IMR-90 (cell line): ENCODE results near the gene RAD51AP1. TPM values are rescaled to one million over a fixed set of nuclear protein-coding genes. Genes with fewer than 3 reads are reported as not detected.

Experiments used
- ATAC-seq: fragments of 200-7000 bp; cut with Tn5 transposase; 2 replicates; pipeline ENCODE4 v1.9.1; 2020; ENCODE audit warnings: low read depth, mild to moderate bottlenecking, moderate library complexity
- BruUV-seq: library from RNA; stranded (reverse); fragments of 400-500 nt; replicated peaks from 2 replicates; lab custom pipeline; 2021; lab: Mats Ljungman, UMichigan
- CTCF ChIA-PET: fragments of 300-600 bp; formaldehyde crosslinking; extraction: SDS; loops from one replicate; lab custom pipeline; 2021; ENCODE audit warnings: antibody characterized with exemption; lab: Yijun Ruan, JAX
- POLR2A ChIA-PET: fragments of 300-600 bp; sonication (Branson Sonifier 250); formaldehyde crosslinking; loops from one replicate; lab custom pipeline; 2022; ENCODE audit warnings: antibody characterized with exemption; ENCODE audit not compliant: unreplicated experiment; lab: Charles Lee
- DNase-seq: peaks from one replicate; pipeline ENCODE4 v3.0.0; 2013
- H2AFZ ChIP-seq: replicated peaks from 2 replicates; pipeline ENCODE3; 2013; ENCODE audit warnings: low read length, mild to moderate bottlenecking; ENCODE audit not compliant: poor library complexity
- H2AK5ac ChIP-seq: 2 replicates; pipeline ENCODE4 v1.6.1; 2013; ENCODE audit warnings: low read depth, low read length, inconsistent platforms
- H2AK9ac ChIP-seq: replicated peaks from 2 replicates; pipeline ENCODE3; 2013; ENCODE audit warnings: mild to moderate bottlenecking, low read depth, low read length, moderate library complexity; ENCODE audit not compliant: poor library complexity
- H2BK120ac ChIP-seq: 2 replicates; pipeline ENCODE4 v1.6.1; 2013; ENCODE audit warnings: low read depth, low read length, inconsistent platforms
- H2BK15ac ChIP-seq: 3 replicates; pipeline ENCODE4 v1.6.1; 2013; ENCODE audit warnings: low read depth, low read length, inconsistent platforms
- H2BK20ac ChIP-seq: 2 replicates; pipeline ENCODE4 v1.6.1; 2013; ENCODE audit warnings: low read depth, mild to moderate bottlenecking, inconsistent platforms, low read length, moderate library complexity
- H2BK5ac ChIP-seq: 2 replicates; pipeline ENCODE4 v1.6.1; 2013; ENCODE audit warnings: mild to moderate bottlenecking, low read depth, low read length, inconsistent platforms; ENCODE audit not compliant: poor library complexity, severe bottlenecking
- H3K14ac ChIP-seq: replicated peaks from 2 replicates; pipeline ENCODE4 v1.6.1; 2013; ENCODE audit warnings: low read depth, low read length, inconsistent platforms
- H3K18ac ChIP-seq: 2 replicates; pipeline ENCODE4 v1.6.1; 2013; ENCODE audit warnings: low read depth, low read length, control low read depth
- H3K23ac ChIP-seq: 2 replicates; pipeline ENCODE4 v1.6.1; 2013; ENCODE audit warnings: low read depth, low read length, inconsistent platforms
- H3K27ac ChIP-seq: 2 replicates; pipeline ENCODE4 v1.5.1; 2013; ENCODE audit warnings: mild to moderate bottlenecking, control low read depth, low read length; ENCODE audit not compliant: insufficient read depth
- H3K27me3 ChIP-seq: 2 replicates; pipeline ENCODE4 v1.6.1; 2013; ENCODE audit warnings: low read length; ENCODE audit not compliant: control insufficient read depth, insufficient read depth
- H3K36me3 ChIP-seq: 2 replicates; pipeline ENCODE4 v1.6.1; 2013; ENCODE audit warnings: low read length, mixed read lengths; ENCODE audit not compliant: control insufficient read depth, insufficient read depth
- H3K4ac ChIP-seq: 2 replicates; pipeline ENCODE4 v1.6.1; 2013; ENCODE audit warnings: low read depth, low read length, inconsistent platforms
- H3K4me1 ChIP-seq: 2 replicates; pipeline ENCODE4 v1.6.1; 2013; ENCODE audit warnings: low read length, mixed read lengths; ENCODE audit not compliant: control insufficient read depth, insufficient read depth
- H3K4me2 ChIP-seq: 2 replicates; pipeline ENCODE4 v1.6.1; 2013; ENCODE audit warnings: low read depth, mild to moderate bottlenecking, control low read depth, low read length, moderate library complexity
- H3K4me3 ChIP-seq: 2 replicates; pipeline ENCODE4 v1.5.1; 2013; ENCODE audit warnings: low read depth, mild to moderate bottlenecking, control low read depth, low read length, moderate library complexity; ENCODE audit not compliant: insufficient read depth
- H3K56ac ChIP-seq: 2 replicates; pipeline ENCODE4 v1.6.1; 2013; ENCODE audit warnings: low read length, inconsistent platforms; ENCODE audit not compliant: insufficient read depth; ENCODE audit errors: extremely low read depth
- H3K79me1 ChIP-seq, 2 experiments: 2 replicates each; pipeline ENCODE4 v1.6.1; 2013; ENCODE audit warnings: low read length in 2 of 2, inconsistent platforms in 1 of 2, low read depth in 1 of 2
- H3K9ac ChIP-seq: 2 replicates; pipeline ENCODE4 v1.6.1; 2013; ENCODE audit warnings: low read depth, low read length, control low read depth
- H3K9me1 ChIP-seq: 2 replicates; pipeline ENCODE4 v1.6.1; 2013; ENCODE audit warnings: low read length, inconsistent platforms; ENCODE audit not compliant: insufficient read depth
- H3K9me3 ChIP-seq: 2 replicates; pipeline ENCODE4 v1.6.1; 2013; ENCODE audit warnings: low read length; ENCODE audit not compliant: control insufficient read depth, insufficient read depth
- H4K20me1 ChIP-seq: 2 replicates; pipeline ENCODE4 v1.6.1; 2013; ENCODE audit warnings: low read length, inconsistent platforms; ENCODE audit not compliant: insufficient read depth
- H4K5ac ChIP-seq: 2 replicates; pipeline ENCODE4 v1.6.1; 2013; ENCODE audit warnings: mild to moderate bottlenecking, low read depth, low read length, control low read depth
- H4K8ac ChIP-seq, 2 experiments: 2 replicates each; pipeline ENCODE4 v1.6.1; 2013; ENCODE audit warnings: low read depth in 2 of 2, low read length in 2 of 2, control low read depth in 1 of 2, inconsistent platforms in 1 of 2
- H4K91ac ChIP-seq: 2 replicates; pipeline ENCODE4 v1.6.1; 2013; ENCODE audit warnings: low read depth, low read length, inconsistent platforms; ENCODE audit not compliant: insufficient read depth
- BHLHE40 ChIP-seq: fragments of 150-350 bp; IDR thresholded peaks from 2 replicates; pipeline ENCODE4 v1.6.1; 2016; ENCODE audit warnings: mild to moderate bottlenecking, low read depth, low read length
- CEBPB ChIP-seq: IDR thresholded peaks from 2 replicates; pipeline ENCODE4 v1.6.1; 2012; ENCODE audit warnings: low read depth, low read length, improper control_type of control experiment
- CHD1 ChIP-seq: IDR thresholded peaks from 2 replicates; pipeline ENCODE4 v1.6.1; 2012; ENCODE audit warnings: low read depth, low read length, improper control_type of control experiment
- ELK1 ChIP-seq: fragments of 150-350 bp; IDR thresholded peaks from 2 replicates; pipeline ENCODE4 v1.6.1; 2016; ENCODE audit warnings: low read depth, mild to moderate bottlenecking, low read length, moderate library complexity, borderline replicate concordance
- FOS ChIP-seq: fragments of 150-350 bp; IDR thresholded peaks from 2 replicates; pipeline ENCODE4 v1.6.1; 2016; ENCODE audit warnings: low read depth, low read length
- MAFK ChIP-seq: IDR thresholded peaks from 2 replicates; pipeline ENCODE4 v1.6.1; 2012; ENCODE audit warnings: low read depth, low read length, improper control_type of control experiment
- MAZ ChIP-seq: IDR thresholded peaks from 2 replicates; pipeline ENCODE4 v1.6.1; 2012; ENCODE audit warnings: low read depth, mild to moderate bottlenecking, low read length, improper control_type of control experiment, moderate library complexity, borderline replicate concordance
- MXI1 ChIP-seq: IDR thresholded peaks from 2 replicates; pipeline ENCODE4 v1.6.1; 2012; ENCODE audit warnings: low read depth, mild to moderate bottlenecking, low read length, moderate library complexity, borderline replicate concordance
- NFE2L2 ChIP-seq: fragments of 150-350 bp; IDR thresholded peaks from 2 replicates; pipeline ENCODE4 v1.6.1; 2016; ENCODE audit warnings: low read depth, mild to moderate bottlenecking, low read length
- POLR2A ChIP-seq: IDR thresholded peaks from 2 replicates; pipeline ENCODE4 v1.6.1; 2012; ENCODE audit warnings: mild to moderate bottlenecking, low read depth, low read length
- RAD21 ChIP-seq: IDR thresholded peaks from 2 replicates; pipeline ENCODE4 v1.6.1; 2012; ENCODE audit warnings: low read length, improper control_type of control experiment
- RCOR1 ChIP-seq: IDR thresholded peaks from 2 replicates; pipeline ENCODE4 v1.6.1; 2012; ENCODE audit warnings: mild to moderate bottlenecking, low read length, improper control_type of control experiment; ENCODE audit not compliant: insufficient replicate concordance
- RFX5 ChIP-seq: IDR thresholded peaks from 2 replicates; pipeline ENCODE4 v1.8.0; 2012; ENCODE audit warnings: low read depth, mild to moderate bottlenecking, low read length, moderate library complexity
- SMC3 ChIP-seq: fragments of 150-350 bp; IDR thresholded peaks from 2 replicates; pipeline ENCODE4 v1.6.1; 2016; ENCODE audit warnings: low read depth, mild to moderate bottlenecking, antibody characterized with exemption, low read length, moderate library complexity
- WGBS, 2 experiments: methylation state at CpG; one replicate each; pipeline versions ENCODE4 v1.1.5 to v1.1.7; 2013; ENCODE audit warnings: missing lambda C conversion rate in 2 of 2; ENCODE audit not compliant: insufficient read length in 1 of 2; ENCODE audit errors: extremely low coverage in 2 of 2; 5-methylcytosine and 5-hydroxymethylcytosine counted together
- dilution Hi-C: fragments of 300-500 bp; cut with HindIII; formaldehyde crosslinking; loops from one replicate; pipeline ENCODE4 v1.14.3; 2018; ENCODE audit warnings: low sequenced_read_pairs; ENCODE audit not compliant: unreplicated experiment
- in situ Hi-C: fragments of 300-500 bp; cut with MboI; formaldehyde crosslinking; loops from 3 replicates; pipeline ENCODE4 v1.14.3; 2019; ENCODE audit warnings: low sequenced_read_pairs, inconsistent platforms, mixed read lengths
- intact Hi-C: fragments of 100-400 bp; cut with micrococcal nuclease; formaldehyde crosslinking; loops from 2 replicates; pipeline ENCODE4 v1.10.0; 2022
- polyA plus RNA-seq, 3 experiments: library from polyadenylated mRNA; depleted of rRNA; stranded (reverse); fragments of >200 nt; gene quantifications; 2 replicates each; pipeline ENCODE4 v1.2.3, GENCODE V29; 2012; ENCODE audit warnings: low replicate concordance in 1 of 3
- total RNA-seq: library from RNA; depleted of rRNA; stranded (reverse); fragments of >200 nt; gene quantifications from 2 replicates; pipeline ENCODE4 v1.2.3, GENCODE V29; 2012
- TF ChIP-seq, protein P1 (sequence below): fragments of 150-350 bp; IDR thresholded peaks from 2 replicates; pipeline ENCODE4 v1.6.1; 2017; ENCODE audit warnings: mild to moderate bottlenecking, antibody characterized with exemption, low read length, low read depth
- TF ChIP-seq, protein P2 (sequence below): conservative IDR thresholded peaks from 2 replicates; pipeline ENCODE4 v1.5.1; 2012; ENCODE audit warnings: mild to moderate bottlenecking, low read depth, low read length, improper control_type of control experiment

RAD51AP1 gene
- total and polyA plus RNA-seq, 2 of the 4 experiments (the other 2 are of a cell fraction): 6.5 to 10.2 TPM

GRCh38 chr12:4545195-4545594, 6.5 kb downstream of the RAD51AP1 start:
- Histone ChIP-seq H3K4me3 (no peak overlapping the region), H4K8ac (no peak overlapping the region), H3K79me1 (peaks cover under 1 to 1% of the 10 kb centered on the region in 2 experiments; a peak in 1 of 4 replicates), H2BK120ac (no peak overlapping the region), H4K20me1 (no peaks in the 10 kb centered on the region), H3K56ac (no peak overlapping the region), H3K27me3 (no peaks in the 10 kb centered on the region), H2AK9ac (no peak overlapping the region), H3K4me2 (no peak overlapping the region), H4K91ac (no peak overlapping the region), H2AK5ac (no peak overlapping the region), H2BK5ac (no peak overlapping the region), H3K9me3 (no peaks in the 10 kb centered on the region), H3K9ac (no peak overlapping the region), H3K14ac (no peak overlapping the region), H3K18ac (no peak overlapping the region), H2AFZ (no peak overlapping the region), H3K27ac (no peak overlapping the region), H2BK15ac (no peak overlapping the region), H3K23ac (no peak overlapping the region), H2BK20ac (no peak overlapping the region), H3K4ac (no peak overlapping the region), H3K4me1 (no peaks in the 10 kb centered on the region), H3K36me3 (no peaks in the 10 kb centered on the region), H3K9me1 (no peaks in the 10 kb centered on the region), H4K5ac (no peak overlapping the region)
- WGBS, 2 experiments: no CpG with 5 or more reads among the region's 1 CpG
- BruUV-seq: no TSS peak
- intact Hi-C loops (no loop called here), in situ Hi-C loops (no loop called here), dilution Hi-C loops (no loop called here)
- CTCF ChIA-PET: no interaction called here
- ATAC-seq (no peak), DNase-seq (no peak)
- TF ChIP-seq MXI1: no peak
- no peak for TF ChIP-seq BHLHE40
- no peak for TF ChIP-seq MAFK
- no peak for TF ChIP-seq POLR2A
- no peak for TF ChIP-seq RFX5
- TF ChIP-seq ELK1: no peak
- no peak for TF ChIP-seq RAD21
- no peak for TF ChIP-seq SMC3
- TF ChIP-seq MAZ: no peak
- TF ChIP-seq, protein P1, sequence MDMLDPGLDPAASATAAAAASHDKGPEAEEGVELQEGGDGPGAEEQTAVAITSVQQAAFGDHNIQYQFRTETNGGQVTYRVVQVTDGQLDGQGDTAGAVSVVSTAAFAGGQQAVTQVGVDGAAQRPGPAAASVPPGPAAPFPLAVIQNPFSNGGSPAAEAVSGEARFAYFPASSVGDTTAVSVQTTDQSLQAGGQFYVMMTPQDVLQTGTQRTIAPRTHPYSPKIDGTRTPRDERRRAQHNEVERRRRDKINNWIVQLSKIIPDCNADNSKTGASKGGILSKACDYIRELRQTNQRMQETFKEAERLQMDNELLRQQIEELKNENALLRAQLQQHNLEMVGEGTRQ: no peak
- TF ChIP-seq, protein P2, sequence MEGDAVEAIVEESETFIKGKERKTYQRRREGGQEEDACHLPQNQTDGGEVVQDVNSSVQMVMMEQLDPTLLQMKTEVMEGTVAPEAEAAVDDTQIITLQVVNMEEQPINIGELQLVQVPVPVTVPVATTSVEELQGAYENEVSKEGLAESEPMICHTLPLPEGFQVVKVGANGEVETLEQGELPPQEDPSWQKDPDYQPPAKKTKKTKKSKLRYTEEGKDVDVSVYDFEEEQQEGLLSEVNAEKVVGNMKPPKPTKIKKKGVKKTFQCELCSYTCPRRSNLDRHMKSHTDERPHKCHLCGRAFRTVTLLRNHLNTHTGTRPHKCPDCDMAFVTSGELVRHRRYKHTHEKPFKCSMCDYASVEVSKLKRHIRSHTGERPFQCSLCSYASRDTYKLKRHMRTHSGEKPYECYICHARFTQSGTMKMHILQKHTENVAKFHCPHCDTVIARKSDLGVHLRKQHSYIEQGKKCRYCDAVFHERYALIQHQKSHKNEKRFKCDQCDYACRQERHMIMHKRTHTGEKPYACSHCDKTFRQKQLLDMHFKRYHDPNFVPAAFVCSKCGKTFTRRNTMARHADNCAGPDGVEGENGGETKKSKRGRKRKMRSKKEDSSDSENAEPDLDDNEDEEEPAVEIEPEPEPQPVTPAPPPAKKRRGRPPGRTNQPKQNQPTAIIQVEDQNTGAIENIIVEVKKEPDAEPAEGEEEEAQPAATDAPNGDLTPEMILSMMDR: no peak
- TF ChIP-seq CHD1: no peak
- TF ChIP-seq FOS: no peak
- no peak for TF ChIP-seq NFE2L2
- no peak for TF ChIP-seq CEBPB
- no peak for TF ChIP-seq RCOR1
- POLR2A ChIA-PET: no interaction called here
